K562 (cell line): ENCODE results near the gene MOXD1. TPM values are rescaled to one million over a fixed set of nuclear protein-coding genes. Genes with fewer than 3 reads are reported as not detected.

ENCODE experiments used
- ATAC-seq: fragments of 200-7000 bp; cut with Tn5 transposase; 3 replicates; pipeline ENCODE4 v1.9.1; 2020; ENCODE audit warnings: moderate library complexity
- BruUV-seq: library from RNA; stranded (reverse); fragments of 400-500 nt; replicated peaks from 2 replicates; lab custom pipeline; 2021; lab: Mats Ljungman, UMichigan
- CTCF ChIA-PET: fragments of 300-600 bp; formaldehyde crosslinking; extraction: SDS; loops from one replicate; lab custom pipeline; 2021; ENCODE audit warnings: low intra/inter-chr PET ratio; lab: Yijun Ruan, JAX
- POLR2A ChIA-PET: fragments of 300-600, 350-650 bp; sonication (Branson Sonifier 250); formaldehyde crosslinking; extraction: SDS; loops from one replicate; lab custom pipeline; 2021; ENCODE audit warnings: antibody characterized with exemption, inconsistent platforms; lab: Yijun Ruan, JAX
- DNase-seq, 4 experiments: peaks; one replicate each; pipeline versions ENCODE4 v3.0.0 to v3.0.0-alpha.2; 2011 to 2018; ENCODE audit warnings: low spot score in 3 of 4, mixed read lengths in 3 of 4; ENCODE audit errors: extremely low read depth in 1 of 4
- FAIRE-seq: peaks from 2 replicates; lab custom pipeline; 2011; peaks lifted over from hg19 to GRCh38; lab: Jason Lieb, UNC
- H2AFZ ChIP-seq: 2 replicates; pipeline ENCODE4 v1.6.0; 2011; ENCODE audit warnings: low read depth, low read length, control low read depth, inconsistent platforms
- H3K27ac ChIP-seq: fragments of 200-600 bp; 3 replicates; pipeline ENCODE4 v1.8.0; 2011; ENCODE audit warnings: low read depth, mild to moderate bottlenecking, control low read depth, inconsistent platforms, low read length, moderate library complexity, mixed read lengths; ENCODE audit errors: extremely low read depth
- H3K27me3 ChIP-seq, 2 experiments: fragments of 300-600 bp in 1 of 2; 2 replicates in 1 of 2; 3 replicates in 1 of 2; pipeline versions ENCODE4 v1.6.0 to v1.8.0; 2011; ENCODE audit warnings: inconsistent platforms in 2 of 2, low read length in 2 of 2, mild to moderate bottlenecking in 1 of 2, mixed read lengths in 1 of 2, moderate library complexity in 1 of 2; ENCODE audit not compliant: control insufficient read depth in 2 of 2, insufficient read depth in 2 of 2
- H3K36me3 ChIP-seq: fragments of 300-600 bp; 3 replicates; pipeline ENCODE4 v1.8.0; 2011; ENCODE audit warnings: mild to moderate bottlenecking, low read length, inconsistent platforms; ENCODE audit not compliant: control insufficient read depth, insufficient read depth
- H3K4me1 ChIP-seq, 2 experiments: fragments of 200-600 bp in 1 of 2; replicated peaks in 1 of 2; 2 replicates in 1 of 2; 3 replicates in 1 of 2; pipeline versions ENCODE4 v1.5.1 to v1.8.0; 2011; ENCODE audit warnings: inconsistent platforms in 2 of 2, low read length in 2 of 2, mild to moderate bottlenecking in 1 of 2, mixed read lengths in 1 of 2, moderate library complexity in 1 of 2; ENCODE audit not compliant: control insufficient read depth in 2 of 2, insufficient read depth in 2 of 2
- H3K4me2 ChIP-seq: 2 replicates; pipeline ENCODE4 v1.6.1; 2011; ENCODE audit warnings: low read length, control low read depth, inconsistent platforms, mixed read lengths; ENCODE audit not compliant: insufficient read depth
- H3K4me3 ChIP-seq: fragments of 200-600 bp; sonication (generic), shearing (Covaris generic); 2 replicates; pipeline ENCODE4 v1.5.1; 2016; ENCODE audit warnings: control low read depth, inconsistent platforms
- H3K79me2 ChIP-seq: fragments of 200-600 bp; 3 replicates; pipeline ENCODE4 v1.8.0; 2011; ENCODE audit warnings: low read length, inconsistent platforms; ENCODE audit not compliant: control insufficient read depth, insufficient read depth
- H3K9ac ChIP-seq, 2 experiments: 2 replicates each; pipeline versions ENCODE4 v1.6.0 to v1.6.1; 2011; ENCODE audit warnings: low read depth in 2 of 2, low read length in 2 of 2, control low read depth in 1 of 2, inconsistent platforms in 1 of 2, mild to moderate bottlenecking in 1 of 2, mixed read lengths in 1 of 2; ENCODE audit not compliant: insufficient read depth in 1 of 2
- H3K9me1 ChIP-seq: one replicate; pipeline ENCODE4 v1.6.0; 2011; ENCODE audit warnings: inconsistent platforms, mild to moderate bottlenecking, low read length, moderate library complexity; ENCODE audit not compliant: control insufficient read depth, insufficient read depth
- H3K9me3 ChIP-seq: replicated peaks from 2 replicates; pipeline ENCODE4 v1.5.1; 2011; ENCODE audit warnings: low read depth, low read length, inconsistent platforms; ENCODE audit not compliant: control insufficient read depth, insufficient read depth
- H4K20me1 ChIP-seq: replicated peaks from 2 replicates; pipeline ENCODE4 v1.6.1; 2011; ENCODE audit warnings: low read length, inconsistent platforms, mixed read lengths; ENCODE audit not compliant: control insufficient read depth, insufficient read depth
- CBX8 ChIP-seq: fragments of 200-600 bp; sonication (generic); IDR thresholded peaks from 2 replicates; pipeline ENCODE4 v1.6.1; 2012; ENCODE audit warnings: borderline replicate concordance, mixed run types, low read depth, mild to moderate bottlenecking, moderate library complexity, mixed read lengths, low read length, control low read depth, inconsistent platforms; ENCODE audit not compliant: poor library complexity, severe bottlenecking; ENCODE audit errors: extremely low read depth
- CTCF ChIP-seq, 3 experiments: IDR thresholded peaks in 2 of 3; conservative IDR thresholded peaks in 1 of 3; 2 replicates each; pipeline ENCODE4 v1.5.1; 2011 to 2012; ENCODE audit warnings: low read length in 3 of 3, mild to moderate bottlenecking in 3 of 3, control low read depth in 2 of 3, improper control_type of control experiment in 1 of 3, inconsistent platforms in 1 of 3, low read depth in 1 of 3, mixed read lengths in 1 of 3, moderate library complexity in 1 of 3; ENCODE audit not compliant: insufficient read depth in 2 of 3
- ESRRA ChIP-seq: fragments of 450-650 bp; IDR thresholded peaks from 2 replicates; pipeline ENCODE4 v1.6.1; 2014; ENCODE audit warnings: low read depth, mild to moderate bottlenecking, moderate library complexity, borderline replicate concordance
- MIER1 ChIP-seq: fragments of 450-650 bp; IDR thresholded peaks from 2 replicates; pipeline ENCODE4 v1.6.1; 2016; ENCODE audit warnings: antibody characterized with exemption, mild to moderate bottlenecking, low read depth
- POLR2H ChIP-seq: IDR thresholded peaks from 2 replicates; pipeline ENCODE4 v1.6.1; 2016; ENCODE audit warnings: missing genetic modification characterization, low read depth, mild to moderate bottlenecking, control low read depth, missing compliant biosample characterization, moderate library complexity
- POLR3G ChIP-seq: IDR thresholded peaks from 2 replicates; pipeline ENCODE4 v1.6.1; 2011; ENCODE audit not compliant: insufficient read length, insufficient replicate concordance; ENCODE audit errors: extremely low read depth
- PYGO2 ChIP-seq: fragments of 450-650 bp; IDR thresholded peaks from 2 replicates; pipeline ENCODE4 v1.6.1; 2016; ENCODE audit warnings: mild to moderate bottlenecking, missing genetic modification characterization, moderate library complexity, missing compliant biosample characterization
- SMARCC2 ChIP-seq: fragments of 450-650 bp; IDR thresholded peaks from 2 replicates; pipeline ENCODE4 v1.6.1; 2017; ENCODE audit warnings: antibody characterized with exemption, moderate library complexity, mild to moderate bottlenecking, low read depth
- WGBS: fragments of 100-300 bp; shearing (Covaris generic); methylation state at CpG from one replicate; pipeline ENCODE4 v1.1.6; 2016; ENCODE audit warnings: low coverage, mixed read lengths; ENCODE audit not compliant: insufficient coverage; ENCODE audit errors: missing lambda C conversion rate; 5-methylcytosine and 5-hydroxymethylcytosine counted together
- in situ Hi-C: fragments of 300-500 bp; cut with MboI; formaldehyde crosslinking; loops from 4 replicates; pipeline ENCODE4 v1.15.0; 2018; ENCODE audit warnings: inconsistent platforms, mixed read lengths
- intact Hi-C: fragments of 100-400 bp; cut with micrococcal nuclease; formaldehyde crosslinking; loops from 2 replicates; pipeline ENCODE4 v1.14.2; 2022
- polyA plus RNA-seq, 8 experiments: library from polyadenylated mRNA; depleted of rRNA in 4 of 8; stranded (reverse) in 5 of 8; unstranded in 3 of 8; fragments of >200 nt; fragmentation: Nextera tagmentation in 2 of 8; fragmentation: Illumina TruSeq in 1 of 8; extraction: Ambion mirVana in 2 of 8; extraction: Trizol in 1 of 8; gene quantifications; 2 replicates each; pipeline versions ENCODE4 v1.2.1 to v1.2.3, GENCODE V29; 2011 to 2014; ENCODE audit warnings: inconsistent platforms in 1 of 8, missing spikeins in 1 of 8
- total RNA-seq, 7 experiments: library from RNA; depleted of rRNA in 6 of 7; stranded (reverse); fragments of >200 nt in 6 of 7; fragmentation: Illumina TruSeq in 2 of 7; extraction: Trizol in 2 of 7; gene quantifications; 2 replicates each; pipeline versions ENCODE4 v1.2.1 to v1.2.3, GENCODE V29; 2011 to 2021; ENCODE audit warnings: low replicate concordance in 1 of 7
- TF ChIP-seq, protein P1 (sequence below), 2 experiments: fragments of 450-650 bp; conservative IDR thresholded peaks; 2 replicates each; pipeline ENCODE4 v1.6.1; 2017; ENCODE audit warnings: mild to moderate bottlenecking in 2 of 2, moderate library complexity in 2 of 2

Gene MOXD1
- total and polyA plus RNA-seq, 9 of the 15 experiments (the other 6 are each of a cell fraction or from before 2014, with no cell fraction given): not detected

- no peak for TF ChIP-seq SMARCC2
- no peak for TF ChIP-seq PYGO2 (tag)
- no peak for TF ChIP-seq POLR3G
- TF ChIP-seq, all 486 proteins: peak for 0
Observed at GRCh38 chr6:132246632-132247270, 154.5 kb downstream of the MOXD1 start (continued).

DNA sequence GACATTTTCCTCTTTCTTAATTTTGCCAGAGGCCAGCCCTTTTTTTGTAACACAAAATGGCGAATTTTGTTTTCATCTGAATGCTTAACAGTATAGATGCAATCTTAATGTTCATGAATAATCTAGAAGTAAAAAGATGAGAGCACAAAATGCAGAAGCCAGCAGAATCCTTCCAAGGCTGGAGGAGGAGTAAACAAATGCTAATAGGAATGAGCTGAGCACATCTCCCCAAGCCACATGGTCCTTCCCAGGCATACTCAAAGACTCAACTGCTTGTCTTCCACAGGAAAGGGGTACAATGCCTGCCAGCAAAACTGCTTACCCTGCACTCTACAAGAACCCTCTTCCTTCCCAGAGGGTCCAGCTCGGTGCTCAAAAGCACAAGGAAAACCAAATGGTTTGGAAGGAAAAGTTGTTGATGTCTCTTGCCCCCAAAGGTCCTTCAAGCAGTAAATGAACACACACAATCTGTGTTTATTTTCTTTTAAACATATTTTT, 155.1 kb downstream of the MOXD1 start:
- H4K20me1 ChIP-seq: no peaks in the 10 kb centered on the region
- H3K27me3 ChIP-seq: no peaks in the 10 kb centered on the region
- H2AFZ ChIP-seq: no peak overlapping the region
- WGBS: 4% methylated on average over 2 of the region's 2 CpGs
- no peak for DNase-seq
- in situ Hi-C loops (no loop called here), intact Hi-C loops (no loop called here)
- BruUV-seq: no TSS peak
- FAIRE-seq: no peak
- no peaks in the 10 kb centered on the region for H3K9me3 ChIP-seq
- TF ChIP-seq POLR2H (no peak), ESRRA (no peak), MIER1 (no peak), CTCF (IDR thresholded peaks at IDR 0.05 in 2 of 3, conservative IDR thresholded peaks at IDR 0.05 in 1 of 3; ENCODE audit: insufficient read depth in 2 of 3, low read depth in 1 of 3, low read length in 3 of 3) (no peak), CBX8 (no peak)
- TF ChIP-seq, protein P1, sequence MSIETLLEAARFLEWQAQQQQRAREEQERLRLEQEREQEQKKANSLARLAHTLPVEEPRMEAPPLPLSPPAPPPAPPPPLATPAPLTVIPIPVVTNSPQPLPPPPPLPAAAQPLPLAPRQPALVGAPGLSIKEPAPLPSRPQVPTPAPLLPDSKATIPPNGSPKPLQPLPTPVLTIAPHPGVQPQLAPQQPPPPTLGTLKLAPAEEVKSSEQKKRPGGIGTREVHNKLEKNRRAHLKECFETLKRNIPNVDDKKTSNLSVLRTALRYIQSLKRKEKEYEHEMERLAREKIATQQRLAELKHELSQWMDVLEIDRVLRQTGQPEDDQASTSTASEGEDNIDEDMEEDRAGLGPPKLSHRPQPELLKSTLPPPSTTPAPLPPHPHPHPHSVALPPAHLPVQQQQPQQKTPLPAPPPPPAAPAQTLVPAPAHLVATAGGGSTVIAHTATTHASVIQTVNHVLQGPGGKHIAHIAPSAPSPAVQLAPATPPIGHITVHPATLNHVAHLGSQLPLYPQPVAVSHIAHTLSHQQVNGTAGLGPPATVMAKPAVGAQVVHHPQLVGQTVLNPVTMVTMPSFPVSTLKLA (conservative IDR thresholded peaks at IDR 0.05): no peak
- no peaks in the 10 kb centered on the region for H3K79me2 ChIP-seq
- H3K9me1 ChIP-seq: no peaks in the 10 kb centered on the region
- H3K4me2 ChIP-seq: no peak overlapping the region
- H3K4me1 ChIP-seq: no peaks in the 10 kb centered on the region
- ChIA-PET POLR2A (no interaction called here), CTCF (no interaction called here)
- no peak overlapping the region for H3K9ac ChIP-seq
- no peak overlapping the region for H3K4me3 ChIP-seq
- H3K36me3 ChIP-seq: no peaks in the 10 kb centered on the region
- ATAC-seq: no peak
- no peak overlapping the region for H3K27ac ChIP-seq
